ES-I3 (cell line): ENCODE data around the gene LARP4B.

Experiments
- H3K36me3 ChIP-seq: 2 replicates; pipeline ENCODE4 v1.6.1; 2013; ENCODE audit warnings: mild to moderate bottlenecking, low read length, control low read depth, moderate library complexity; ENCODE audit not compliant: insufficient read depth
- H3K4me1 ChIP-seq: 2 replicates; pipeline ENCODE4 v1.6.1; 2013; ENCODE audit warnings: mild to moderate bottlenecking, control low read depth, low read length; ENCODE audit not compliant: insufficient read depth
- H3K9ac ChIP-seq: 2 replicates; pipeline ENCODE4 v1.6.1; 2013; ENCODE audit warnings: low read depth, mild to moderate bottlenecking, low read length, moderate library complexity
- H3K9me3 ChIP-seq: 2 replicates; pipeline ENCODE4 v1.6.1; 2013; ENCODE audit warnings: mild to moderate bottlenecking, low read length, moderate library complexity; ENCODE audit not compliant: control insufficient read depth, insufficient read depth

The LARP4B gene

GRCh38 chr10:931326-932318 is at the start of gene LARP4B:
Gene LARP4B (minus strand): TSS chr10:931705. CDS start chr10:885721, 45,984 bp downstream.
- Histone ChIP-seq H3K9ac (peak within 1 kb of the TSS; percentile 72), H3K36me3 (no peaks in the 10 kb centered on the region), H3K4me1 (peaks cover 6% of the 10 kb centered on the region; the same call in 1 of the 2 replicates), H3K9me3 (no peaks in the 10 kb centered on the region)

GRCh38 chr10:980468-981093 is 49.1 kb upstream of the LARP4B start:
- H3K4me1 ChIP-seq: no peaks in the 10 kb centered on the region
- H3K9me3 ChIP-seq: peaks cover 31% of the 10 kb centered on the region
- no peaks in the 10 kb centered on the region for H3K36me3 ChIP-seq
- H3K9ac ChIP-seq: no peak overlapping the region

GRCh38 chr10:978826-979421 is 47.4 kb upstream of the LARP4B start:
- H3K4me1 ChIP-seq: no peaks in the 10 kb centered on the region
- no peaks in the 10 kb centered on the region for H3K36me3 ChIP-seq
- H3K9me3 ChIP-seq: peaks cover 31% of the 10 kb centered on the region
- H3K9ac ChIP-seq: no peak overlapping the region

- Histone ChIP-seq H3K9me3 (peaks cover 32% of the 10 kb centered on the region), H3K9ac (no peak overlapping the region), H3K36me3 (no peaks in the 10 kb centered on the region; the same call in 1 of the 2 replicates), H3K4me1 (no peaks in the 10 kb centered on the region)
Measured at GRCh38 chr10:976316-976715, 44.8 kb upstream of the LARP4B start.

GRCh38 chr10:974785-975074 is 43.2 kb upstream of the LARP4B start:
- H3K36me3 ChIP-seq: no peaks in the 10 kb centered on the region; the same call in 1 of the 2 replicates
- H3K9ac ChIP-seq: no peak overlapping the region

GRCh38 chr10:974038-974784 is 42.7 kb upstream of the LARP4B start:
- H3K4me1 ChIP-seq: no peaks in the 10 kb centered on the region
- no peak overlapping the region for H3K9ac ChIP-seq
- peaks cover 13% of the 10 kb centered on the region for H3K9me3 ChIP-seq
- H3K36me3 ChIP-seq: no peaks in the 10 kb centered on the region; the same call in 1 of the 2 replicates

More at GRCh38 chr10:974785-975074, 43.2 kb upstream of the LARP4B start:
- peaks cover 17% of the 10 kb centered on the region for H3K9me3 ChIP-seq
- no peaks in the 10 kb centered on the region for H3K4me1 ChIP-seq

GRCh38 chr10:972763-973162 is 41.3 kb upstream of the LARP4B start:
- no peaks in the 10 kb centered on the region for H3K4me1 ChIP-seq
- no peaks in the 10 kb centered on the region; the same call in 1 of the 2 replicates for H3K36me3 ChIP-seq
- H3K9ac ChIP-seq: no peak overlapping the region
- H3K9me3 ChIP-seq: peaks cover 7% of the 10 kb centered on the region; the same call in 1 of the 2 replicates

- Histone ChIP-seq H3K9ac (no peak overlapping the region), H3K4me1 (no peaks in the 10 kb centered on the region), H3K36me3 (no peaks in the 10 kb centered on the region; the same call in 1 of the 2 replicates), H3K9me3 (peaks cover 5% of the 10 kb centered on the region; the same call in 1 of the 2 replicates)
Measured at GRCh38 chr10:971613-972012, 40.1 kb upstream of the LARP4B start.

GRCh38 chr10:971150-971542 is 39.6 kb upstream of the LARP4B start:
- Histone ChIP-seq H3K4me1 (no peaks in the 10 kb centered on the region), H3K9ac (no peak overlapping the region), H3K9me3 (peaks cover 4% of the 10 kb centered on the region; the same call in 1 of the 2 replicates), H3K36me3 (no peaks in the 10 kb centered on the region; the same call in 1 of the 2 replicates)

GRCh38 chr10:970311-971149 is 39.0 kb upstream of the LARP4B start:
- peaks cover 4% of the 10 kb centered on the region; the same call in 1 of the 2 replicates for H3K9me3 ChIP-seq
- H3K36me3 ChIP-seq: no peaks in the 10 kb centered on the region; the same call in 1 of the 2 replicates
- no peaks in the 10 kb centered on the region for H3K4me1 ChIP-seq
- H3K9ac ChIP-seq: no peak overlapping the region

GRCh38 chr10:969473-970150 is 38.1 kb upstream of the LARP4B start:
- Histone ChIP-seq H3K4me1 (no peaks in the 10 kb centered on the region), H3K36me3 (no peaks in the 10 kb centered on the region; the same call in 1 of the 2 replicates), H3K9ac (no peak overlapping the region), H3K9me3 (peaks cover 4% of the 10 kb centered on the region; the same call in 1 of the 2 replicates)

- Histone ChIP-seq H3K4me1 (no peaks in the 10 kb centered on the region), H3K9me3 (peaks cover 4% of the 10 kb centered on the region; the same call in 1 of the 2 replicates), H3K36me3 (no peaks in the 10 kb centered on the region; the same call in 1 of the 2 replicates), H3K9ac (no peak overlapping the region)
Measured at GRCh38 chr10:968546-969199, 37.2 kb upstream of the LARP4B start.
